ENCODE results near the gene ZNF514. TPM values are rescaled to one million over a fixed set of nuclear protein-coding genes. Genes with fewer than 3 reads are reported as not detected.

Gene ZNF514
- total and polyA plus RNA-seq, 3 experiments from 2014 or later, result 9.9 to 12.2 (median 10.3) TPM

DNA sequence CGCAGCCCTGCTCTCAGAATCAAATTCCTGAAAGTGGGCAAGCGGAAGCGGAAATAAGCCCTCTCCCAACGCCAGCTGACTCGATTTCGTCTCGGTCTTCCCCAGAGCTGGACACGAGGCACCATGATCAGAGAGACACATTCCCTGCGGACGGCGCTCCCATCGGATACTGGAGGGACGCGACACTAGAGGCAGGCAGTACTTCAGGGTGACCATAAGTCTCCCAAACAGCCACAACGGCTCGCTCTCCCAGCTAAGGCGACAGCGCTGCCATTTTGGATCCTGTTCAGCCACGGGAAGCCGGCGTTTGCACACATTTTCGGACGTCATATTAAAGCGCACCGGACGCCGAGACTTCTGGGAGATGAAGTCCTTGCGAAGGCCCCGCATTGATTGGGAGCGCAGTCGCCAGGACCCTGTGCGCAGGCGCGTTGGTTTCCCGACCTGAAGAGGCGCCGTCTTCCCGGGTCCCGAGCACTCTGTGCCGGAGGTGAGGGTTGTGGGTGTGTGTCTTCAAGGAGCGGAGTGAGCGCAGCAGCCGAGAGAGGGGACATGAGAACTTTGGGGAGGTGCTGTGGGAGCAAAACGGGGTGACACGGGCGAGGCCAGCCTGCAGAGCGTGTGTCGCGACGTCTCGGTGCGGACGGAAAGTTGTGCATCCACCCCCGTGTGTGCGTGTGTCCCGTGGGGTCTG, 5.9 kb upstream of the ZNF514 start, which contains the start of gene ZNF2:
TSS of gene ZNF2 (plus strand) at position 439 of the 694 bp plus-strand sequence. CDS start 10,418 bp downstream, outside the sequence.
- H3K36me3 Mint-ChIP-seq, result peaks cover 2 to 9% (median 6%) of the 10 kb centered on the region in 3 donors
- POLR2A ChIA-PET, result interaction anchor here (0.6 to 2.2 kb wide), 2 partner anchors 21 to 44 kb away, joined by 4 to 12 read pairs; partner anchors contain the start of gene MRPS5
- peaks cover 0 to 2% (median 0%) of the 10 kb centered on the region in 5 donors for H3K9me3 Mint-ChIP-seq

DNA sequence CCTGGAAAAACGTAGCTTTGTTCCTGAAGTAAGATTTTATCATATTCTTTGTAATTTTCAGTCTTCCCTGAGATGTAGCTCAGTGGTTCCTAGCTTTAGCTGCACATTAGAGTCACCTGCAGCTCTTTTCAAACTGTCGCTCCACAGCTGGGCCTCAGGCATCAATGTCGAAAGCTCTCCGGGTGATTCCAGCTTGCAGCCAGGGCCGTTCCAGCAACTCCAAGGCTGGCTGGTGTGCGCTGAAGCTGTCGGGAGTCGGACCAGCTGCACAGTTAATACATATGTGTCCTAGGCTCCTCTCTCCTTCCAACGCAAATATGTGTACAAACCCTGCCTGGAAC, 5.4 kb upstream of the ZNF514 start:
- Mint-ChIP-seq H3K27ac (peak overlapping the region; percentile 95 to 100 (median 98)), H3K4me3 (peak overlapping the region; percentile 98 to 100 (median 100)), H3K4me1 (peaks cover 31 to 52% (median 52%) of the 10 kb centered on the region in 3 donors), H3K9me3 (peaks cover 0 to 2% (median 0%) of the 10 kb centered on the region in 5 donors), H3K27me3 (peaks cover 0 to 2% of the 10 kb centered on the region in 2 donors), H3K36me3 (peaks cover 2 to 9% (median 6%) of the 10 kb centered on the region in 3 donors)
- Histone ChIP-seq H3K4me1 (ENCODE audit: insufficient read depth, low read length) (peaks cover 21% of the 10 kb centered on the region), H3K27me3 (ENCODE audit: insufficient read depth, low read length, poor library complexity, severe bottlenecking) (no peaks in the 10 kb centered on the region), H3K4me3 (ENCODE audit: low read length) (peak overlapping the region; percentile 90), H3K27ac (ENCODE audit: low read depth, low read length) (peak overlapping the region; percentile 88), H3K36me3 (ENCODE audit: insufficient read depth, low read length) (no peaks in the 10 kb centered on the region), H3K9me3 (ENCODE audit: low read length) (no peaks in the 10 kb centered on the region)
- CTCF ChIA-PET, result interaction anchor here (0.9 to 2.0 kb wide), 10 partner anchors 10 to 238 kb away, joined by 3 to 6 read pairs (median 4); partner anchors contain the start of genes FAHD2A, MRPS5 and ZNF892
- POLR2A ChIA-PET, result interaction anchor here (0.6 to 2.2 kb wide), 2 partner anchors 22 to 44 kb away, joined by 4 to 12 read pairs; partner anchors contain the start of gene MRPS5
- DNase-seq, result no peak

More for the DNA sequence above, 5.9 kb upstream of the ZNF514 start, which contains the start of gene ZNF2:
- Histone ChIP-seq H3K36me3 (ENCODE audit: insufficient read depth, low read length) (no peaks in the 10 kb centered on the region), H3K27ac (ENCODE audit: low read depth, low read length) (peak within 1 kb of the TSS; percentile 88), H3K4me3 (ENCODE audit: low read length) (peak within 1 kb of the TSS; percentile 90), H3K9me3 (ENCODE audit: low read length) (no peaks in the 10 kb centered on the region), H3K4me1 (ENCODE audit: insufficient read depth, low read length) (peaks cover 19% of the 10 kb centered on the region), H3K27me3 (ENCODE audit: insufficient read depth, low read length, poor library complexity, severe bottlenecking) (no peaks in the 10 kb centered on the region)
- peak; percentile 95 to 98 (median 96) for DNase-seq
- Mint-ChIP-seq H3K4me3 (peak within 1 kb of the TSS; percentile 98 to 100 (median 100)), H3K27ac (peak within 1 kb of the TSS; percentile 95 to 100 (median 98)), H3K4me1 (peaks cover 31 to 52% (median 49%) of the 10 kb centered on the region in 3 donors), H3K27me3 (peaks cover 0 to 2% of the 10 kb centered on the region in 2 donors)
- CTCF ChIA-PET, result interaction anchor here (0.9 to 2.0 kb wide), 11 partner anchors 11 to 237 kb away, joined by 3 to 6 read pairs (median 4); partner anchors contain the start of genes FAHD2A, MRPS5 and ZNF892

DNA sequence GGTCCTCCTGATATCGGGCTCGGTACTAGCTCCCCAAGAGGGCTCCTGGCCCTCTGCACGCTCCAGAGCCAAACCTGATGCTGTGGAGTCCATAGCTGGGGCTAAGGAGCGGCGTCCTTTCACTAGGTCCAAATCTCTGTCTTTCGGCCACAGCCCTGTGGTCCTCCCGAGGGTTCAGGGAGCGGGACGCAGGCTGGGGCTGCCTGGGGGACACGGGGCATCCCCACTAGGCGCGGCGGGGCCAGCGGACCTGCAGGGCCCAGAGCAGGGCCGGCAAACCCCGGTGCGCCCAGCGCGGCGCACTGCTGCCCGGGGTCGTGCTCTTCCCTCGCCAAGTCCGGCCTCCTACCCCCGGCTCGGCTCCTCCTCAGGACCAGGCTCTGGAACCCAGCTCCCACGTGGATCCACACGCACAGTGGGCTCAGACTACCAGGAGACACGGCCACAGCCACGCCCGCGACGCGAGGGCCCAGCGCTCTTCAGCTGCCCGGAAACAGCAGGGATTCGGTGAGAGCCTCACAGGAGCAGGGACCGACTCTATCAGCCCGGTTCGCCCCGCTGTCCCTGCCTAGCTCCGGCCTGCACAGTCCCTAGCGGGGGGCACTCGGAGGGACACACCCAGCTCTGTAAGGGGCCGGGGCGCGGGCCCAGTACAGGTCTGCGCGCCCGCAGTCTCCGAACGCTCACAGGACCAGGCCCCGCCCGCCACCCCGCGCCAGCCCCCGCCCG, 593 bp downstream of the ZNF514 start:
- H3K27me3 ChIP-seq (ENCODE audit: insufficient read depth, low read length, poor library complexity, severe bottlenecking), result no peaks in the 10 kb centered on the region
- Mint-ChIP-seq H3K36me3 (peaks cover 20 to 30% (median 27%) of the 10 kb centered on the region in 3 donors), H3K9me3 (peaks cover 0 to 17% (median 9%) of the 10 kb centered on the region in 5 donors), H3K4me3 (peak overlapping the region; percentile 80 to 92 (median 83)), H3K27me3 (no peaks in the 10 kb centered on the region), H3K27ac (peak overlapping the region in 6 of 8 donors; percentile 50 to 83 (median 60)), H3K4me1 (peaks cover 6 to 26% (median 17%) of the 10 kb centered on the region in 3 donors)
- DNase-seq, result no peak
- POLR2A ChIA-PET, result interaction anchor here (1.4 to 3.0 kb wide), 2 partner anchors 38 to 47 kb away, joined by 3 to 15 read pairs; partner anchors contain the start of gene MRPS5
- peak overlapping the region; percentile 75 for H3K4me3 ChIP-seq (ENCODE audit: low read length)
- peaks cover 14% of the 10 kb centered on the region for H3K4me1 ChIP-seq (ENCODE audit: insufficient read depth, low read length)
- CTCF ChIA-PET, result interaction anchor here (0.6 to 3.2 kb wide), 6 partner anchors 9 to 137 kb away, joined by 3 to 7 read pairs (median 4); no protein-coding TSS in a partner anchor
- H3K27ac ChIP-seq (ENCODE audit: low read depth, low read length), result peak overlapping the region; percentile 64
- H3K36me3 ChIP-seq (ENCODE audit: insufficient read depth, low read length), result peaks cover 6% of the 10 kb centered on the region
- H3K9me3 ChIP-seq (ENCODE audit: low read length), result no peaks in the 10 kb centered on the region

DNA sequence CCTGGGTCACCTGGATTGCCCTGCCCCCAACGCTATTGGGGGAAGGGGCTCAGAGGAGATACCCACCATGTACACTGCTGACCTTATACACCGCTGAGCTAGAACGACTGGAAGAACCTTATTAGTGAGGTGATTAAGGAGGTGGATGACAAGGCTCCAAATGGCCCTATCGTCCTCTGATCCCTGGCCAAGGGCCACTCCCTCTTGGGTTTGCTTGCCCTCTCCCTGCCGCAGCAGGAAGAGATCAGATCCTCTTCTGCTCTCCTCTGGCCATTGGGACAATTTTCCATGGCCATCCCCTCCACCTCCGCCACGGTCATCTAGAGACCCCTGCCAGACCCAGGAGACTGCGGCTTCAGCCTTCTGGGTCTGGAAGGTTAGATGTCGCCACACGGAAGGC, 1.2 kb downstream of the ZNF514 start:
- Histone ChIP-seq H3K4me3 (ENCODE audit: low read length) (peak overlapping the region; percentile 75), H3K9me3 (ENCODE audit: low read length) (no peaks in the 10 kb centered on the region), H3K27ac (ENCODE audit: low read depth, low read length) (peak overlapping the region; percentile 64), H3K36me3 (ENCODE audit: insufficient read depth, low read length) (peaks cover 6% of the 10 kb centered on the region), H3K4me1 (ENCODE audit: insufficient read depth, low read length) (peaks cover 14% of the 10 kb centered on the region), H3K27me3 (ENCODE audit: insufficient read depth, low read length, poor library complexity, severe bottlenecking) (no peaks in the 10 kb centered on the region)
- Mint-ChIP-seq H3K36me3 (peaks cover 23 to 36% (median 33%) of the 10 kb centered on the region in 3 donors), H3K9me3 (peaks cover 3 to 23% (median 13%) of the 10 kb centered on the region in 5 donors), H3K27ac (peak overlapping the region in 7 of 8 donors; percentile 23 to 90 (median 50)), H3K4me1 (peaks cover 6 to 23% (median 11%) of the 10 kb centered on the region in 3 donors), H3K27me3 (no peaks in the 10 kb centered on the region), H3K4me3 (peak overlapping the region; percentile 68 to 87 (median 80))
- ChIA-PET POLR2A (interaction anchor here (3.0 kb wide), 1 partner anchor 37 kb away, joined by 15 read pairs; the partner anchor contains the start of gene MRPS5), CTCF (interaction anchor here (0.6 to 3.2 kb wide), 5 partner anchors 10 to 82 kb away, joined by 3 to 7 read pairs (median 5); no protein-coding TSS in a partner anchor)
- no peak for DNase-seq

DNA sequence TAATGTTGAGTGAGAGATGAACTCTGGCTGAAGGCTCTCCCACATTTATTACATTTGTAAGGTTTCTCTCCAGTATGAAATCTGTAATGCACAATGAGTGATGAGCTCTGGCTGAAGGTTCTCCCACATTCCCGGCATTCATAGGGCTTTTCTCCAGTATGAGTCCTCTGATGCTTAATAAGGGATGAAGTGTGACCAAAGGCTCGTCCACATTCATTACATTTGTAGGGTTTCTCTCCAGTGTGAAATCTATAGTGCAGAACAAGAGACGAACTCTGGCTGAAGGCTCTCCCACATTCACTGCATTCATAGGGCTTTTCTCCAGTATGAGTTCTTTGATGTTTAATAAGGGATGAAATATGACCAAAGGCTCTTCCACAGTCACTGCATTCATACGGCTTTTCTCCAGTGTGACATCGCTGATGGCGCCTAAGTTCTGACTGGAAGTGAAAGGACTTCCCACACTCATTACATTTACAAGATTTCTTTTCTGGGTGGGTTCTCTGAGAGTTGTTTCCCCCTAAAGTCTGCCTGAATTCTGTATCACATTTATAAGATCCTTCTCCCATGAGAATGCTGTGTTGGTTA, 10.2 kb downstream of the ZNF514 start:
- Histone ChIP-seq H3K36me3 (ENCODE audit: insufficient read depth, low read length) (peaks cover 17% of the 10 kb centered on the region), H3K27ac (ENCODE audit: low read depth, low read length) (no peak overlapping the region), H3K9me3 (ENCODE audit: low read length) (peaks cover 62% of the 10 kb centered on the region), H3K27me3 (ENCODE audit: insufficient read depth, low read length, poor library complexity, severe bottlenecking) (no peaks in the 10 kb centered on the region), H3K4me1 (ENCODE audit: insufficient read depth, low read length) (no peaks in the 10 kb centered on the region), H3K4me3 (ENCODE audit: low read length) (no peak overlapping the region)
- no peak for DNase-seq
- Mint-ChIP-seq H3K4me3 (no peak overlapping the region), H3K27me3 (no peaks in the 10 kb centered on the region), H3K4me1 (no peaks in the 10 kb centered on the region), H3K36me3 (peaks cover 44 to 88% (median 78%) of the 10 kb centered on the region in 3 donors), H3K27ac (no peak overlapping the region), H3K9me3 (peaks cover 62 to 96% (median 89%) of the 10 kb centered on the region in 5 donors)
- POLR2A ChIA-PET, result no interaction called here
- CTCF ChIA-PET, result no interaction called here

DNA sequence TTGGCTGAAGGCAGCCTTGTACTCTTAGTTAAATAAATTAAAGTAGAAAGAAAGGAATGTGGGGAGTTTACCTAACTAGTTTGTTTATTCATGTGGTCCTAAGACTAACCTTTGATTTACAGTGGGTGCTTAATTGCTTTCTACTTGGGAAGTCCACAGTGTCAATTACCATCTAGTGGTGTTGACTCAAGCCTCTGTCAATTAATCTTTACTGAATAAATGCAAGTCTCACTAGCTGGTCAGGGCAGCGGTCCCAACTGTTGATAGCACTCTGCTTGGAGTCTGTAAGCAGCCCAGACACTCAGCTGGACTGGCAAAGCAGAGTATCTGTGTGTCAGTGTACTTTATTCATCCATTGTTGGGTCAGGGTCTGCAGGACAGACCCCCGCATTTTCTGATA, 15.8 kb downstream of the ZNF514 start:
- no peaks in the 10 kb centered on the region for H3K4me1 Mint-ChIP-seq
- ChIA-PET POLR2A (no interaction called here), CTCF (no interaction called here)
- peaks cover 0 to 3% of the 10 kb centered on the region in 2 donors for H3K27me3 Mint-ChIP-seq
- H3K9me3 Mint-ChIP-seq, result peaks cover 53 to 94% (median 92%) of the 10 kb centered on the region in 5 donors
- H3K36me3 Mint-ChIP-seq, result peaks cover 11 to 76% (median 33%) of the 10 kb centered on the region in 3 donors
- Histone ChIP-seq H3K4me1 (ENCODE audit: insufficient read depth, low read length) (no peaks in the 10 kb centered on the region), H3K27ac (ENCODE audit: low read depth, low read length) (no peak overlapping the region), H3K4me3 (ENCODE audit: low read length) (no peak overlapping the region), H3K27me3 (ENCODE audit: insufficient read depth, low read length, poor library complexity, severe bottlenecking) (no peaks in the 10 kb centered on the region), H3K9me3 (ENCODE audit: low read length) (peaks cover 38% of the 10 kb centered on the region), H3K36me3 (ENCODE audit: insufficient read depth, low read length) (no peaks in the 10 kb centered on the region)
- no peak for DNase-seq
- no peak overlapping the region for H3K27ac Mint-ChIP-seq
- no peak overlapping the region for H3K4me3 Mint-ChIP-seq

DNA sequence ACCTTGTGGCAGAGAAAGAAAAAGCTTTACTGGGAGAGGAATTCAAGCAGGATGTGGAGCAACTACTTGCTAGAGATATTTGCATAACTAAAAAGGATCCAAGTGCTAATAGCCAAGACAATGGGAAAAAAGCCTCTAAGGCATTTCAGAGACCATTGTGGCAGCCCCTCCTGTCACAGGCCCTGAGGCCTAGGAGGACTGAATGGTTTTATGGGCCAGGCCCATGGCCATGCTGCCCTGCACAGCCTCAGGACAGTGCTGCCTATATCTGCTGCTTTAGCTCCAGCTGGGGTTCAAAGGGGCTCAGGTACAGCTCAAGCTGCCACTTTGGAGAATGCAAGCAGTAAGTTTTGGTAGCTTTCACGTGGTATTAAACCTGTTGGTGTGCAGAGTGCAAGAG, 20.9 kb downstream of the ZNF514 start:
- Mint-ChIP-seq H3K27ac (no peak overlapping the region), H3K27me3 (peaks cover 0 to 3% of the 10 kb centered on the region in 2 donors), H3K9me3 (peaks cover 46 to 80% (median 66%) of the 10 kb centered on the region in 5 donors), H3K36me3 (peaks cover 9 to 71% (median 14%) of the 10 kb centered on the region in 3 donors), H3K4me1 (no peaks in the 10 kb centered on the region), H3K4me3 (no peak overlapping the region)
- Histone ChIP-seq H3K9me3 (ENCODE audit: low read length) (peaks cover 8% of the 10 kb centered on the region), H3K4me1 (ENCODE audit: insufficient read depth, low read length) (no peaks in the 10 kb centered on the region), H3K27ac (ENCODE audit: low read depth, low read length) (no peak overlapping the region), H3K27me3 (ENCODE audit: insufficient read depth, low read length, poor library complexity, severe bottlenecking) (no peaks in the 10 kb centered on the region), H3K4me3 (ENCODE audit: low read length) (no peak overlapping the region), H3K36me3 (ENCODE audit: insufficient read depth, low read length) (no peaks in the 10 kb centered on the region)
- no peak for DNase-seq
- ChIA-PET CTCF (no interaction called here), POLR2A (no interaction called here)

Measured in CD8-positive, alpha-beta memory T cell (primary cell).